Measurements from ENCODE around the gene ENTPD6.
"Not testable (repeated sequence)": the region's sequence is repeated elsewhere in the genome, so short reads cannot be mapped to it uniquely, and the experiment has no call there.

Gene ENTPD6

GRCh38 chr20:25225642-25226432 is 30.3 kb downstream of the ENTPD6 start:
- DNase-seq: no peak

DNA sequence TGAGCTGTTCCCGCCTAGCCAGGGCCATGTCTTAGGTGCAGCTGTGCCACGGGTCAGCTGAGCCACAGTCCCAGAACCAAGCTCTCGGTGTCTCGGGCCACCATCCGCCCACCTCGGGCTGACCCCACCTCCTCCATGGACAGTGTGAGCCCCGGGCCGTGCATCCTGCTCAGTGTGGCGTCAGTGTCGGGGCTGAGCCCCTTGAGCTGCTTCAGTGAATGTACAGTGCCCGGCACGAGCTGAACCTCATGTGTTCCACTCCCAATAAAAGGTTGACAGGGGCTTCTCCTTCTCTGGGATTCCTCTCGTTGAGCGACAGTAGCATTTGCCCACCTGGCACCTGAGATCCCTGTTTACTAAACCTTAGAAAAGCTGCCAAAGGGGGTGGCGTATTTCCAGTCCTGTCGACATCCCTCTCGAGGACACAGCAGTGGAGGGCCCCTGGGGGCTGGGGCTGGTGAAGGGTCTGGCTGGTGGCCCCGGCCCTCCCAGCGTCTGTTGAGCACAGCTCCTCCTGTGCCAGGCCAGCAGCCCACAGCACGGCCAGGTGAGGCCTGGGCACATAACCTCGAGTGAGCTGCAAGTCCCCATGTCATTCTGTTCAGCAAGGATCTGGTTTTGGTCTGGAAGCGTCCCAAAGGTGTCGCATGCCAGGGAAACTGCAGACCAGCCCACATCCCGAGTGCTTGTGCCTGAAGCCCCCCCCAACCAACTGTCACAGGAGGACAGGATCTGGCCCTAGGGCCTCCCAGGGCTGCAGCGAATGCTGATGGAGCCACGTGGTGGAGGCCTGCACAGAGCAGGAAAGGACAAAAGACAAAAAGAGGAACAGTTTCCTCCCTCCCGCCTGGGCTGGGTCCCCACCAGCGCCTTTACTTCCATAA is 31.2 kb downstream of the ENTPD6 start:
- no peak for DNase-seq

GRCh38 chr20:25227317-25227831 is 31.9 kb downstream of the ENTPD6 start:
- DNase-seq: no peak

- DNase-seq: no peak
These were observed 34.1 kb downstream of the ENTPD6 start for GRCh38 chr20:25229486-25230165.

- DNase-seq: no peak
These were observed 34.8 kb downstream of the ENTPD6 start for GRCh38 chr20:25230166-25230831.

- DNase-seq: no peak
These were observed 37.7 kb downstream of the ENTPD6 start for GRCh38 chr20:25233016-25233772.

DNA sequence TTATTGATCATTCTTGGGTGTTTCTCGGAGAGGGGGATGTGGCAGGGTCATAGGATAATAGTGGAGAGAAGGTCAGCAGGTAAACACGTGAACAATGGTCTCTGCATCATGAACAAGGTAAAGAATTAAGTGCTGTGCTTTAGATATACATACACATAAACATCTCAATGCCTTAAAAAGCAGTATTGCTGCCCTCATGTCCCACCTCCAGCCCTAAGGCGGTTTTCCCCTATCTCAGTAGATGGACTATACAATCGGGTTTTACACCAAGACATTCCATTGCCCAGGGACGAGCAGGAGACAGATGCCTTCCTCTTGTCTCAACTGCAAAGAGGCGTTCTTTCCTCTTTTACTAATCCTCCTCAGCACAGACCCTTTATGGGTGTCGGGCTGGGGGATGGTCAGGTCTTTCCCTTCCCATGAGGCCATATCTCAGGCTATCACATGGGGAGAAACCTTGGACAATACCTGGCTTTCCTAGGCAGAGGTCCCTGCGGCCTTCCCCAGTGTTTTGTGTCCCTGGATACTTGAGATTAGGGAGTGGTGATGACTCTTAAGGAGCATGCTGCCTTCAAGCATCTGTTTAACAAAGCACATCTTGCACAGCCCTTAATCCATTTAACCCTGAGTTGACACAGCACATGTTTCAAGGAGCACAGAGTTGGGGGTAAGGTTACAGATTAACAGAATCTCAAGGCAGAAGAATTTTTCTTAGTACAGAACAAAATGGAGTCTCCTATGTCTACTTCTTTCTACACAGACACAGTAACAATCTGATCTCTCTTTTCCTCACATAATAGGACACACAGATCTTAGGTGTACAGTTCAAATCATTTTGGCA is 38.7 kb downstream of the ENTPD6 start:
- DNase-seq: not testable (repeated sequence)

- DNase-seq: no peak
These were observed 41.2 kb downstream of the ENTPD6 start for GRCh38 chr20:25236450-25237304.

DNA sequence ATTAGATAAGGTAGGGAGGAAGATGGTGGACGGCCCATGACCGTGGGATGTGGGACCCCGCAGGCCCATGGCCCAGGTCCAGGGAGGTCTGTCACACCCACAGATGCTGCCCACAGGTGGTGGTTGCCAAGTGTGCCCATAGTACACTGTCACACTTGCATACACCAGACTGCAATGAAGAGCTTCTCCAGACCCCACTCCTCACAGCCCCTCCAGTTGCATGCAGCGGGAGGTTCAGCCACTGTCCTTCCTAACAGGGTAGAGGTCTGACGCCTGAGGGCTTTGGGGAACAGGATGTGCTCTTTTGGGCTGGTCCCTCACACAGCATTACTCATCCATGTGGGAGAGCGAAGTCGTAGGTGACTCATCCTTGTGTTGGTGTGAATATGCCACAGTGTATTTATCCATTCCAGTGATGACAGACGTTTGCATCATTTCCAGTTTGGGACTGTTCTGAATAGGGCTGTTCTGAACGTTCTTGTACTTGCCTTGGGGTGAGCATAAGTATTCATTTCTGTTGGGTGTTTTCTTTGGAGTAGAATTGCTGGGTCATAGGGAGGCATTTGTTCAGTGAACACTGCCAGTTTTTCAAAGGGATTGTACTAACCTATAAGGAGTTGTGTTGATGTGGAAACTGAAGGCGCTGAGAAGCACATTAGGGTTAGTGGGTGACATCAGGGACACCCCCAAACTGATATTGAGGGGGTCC is 42.3 kb downstream of the ENTPD6 start:
- DNase-seq: no peak

DNA sequence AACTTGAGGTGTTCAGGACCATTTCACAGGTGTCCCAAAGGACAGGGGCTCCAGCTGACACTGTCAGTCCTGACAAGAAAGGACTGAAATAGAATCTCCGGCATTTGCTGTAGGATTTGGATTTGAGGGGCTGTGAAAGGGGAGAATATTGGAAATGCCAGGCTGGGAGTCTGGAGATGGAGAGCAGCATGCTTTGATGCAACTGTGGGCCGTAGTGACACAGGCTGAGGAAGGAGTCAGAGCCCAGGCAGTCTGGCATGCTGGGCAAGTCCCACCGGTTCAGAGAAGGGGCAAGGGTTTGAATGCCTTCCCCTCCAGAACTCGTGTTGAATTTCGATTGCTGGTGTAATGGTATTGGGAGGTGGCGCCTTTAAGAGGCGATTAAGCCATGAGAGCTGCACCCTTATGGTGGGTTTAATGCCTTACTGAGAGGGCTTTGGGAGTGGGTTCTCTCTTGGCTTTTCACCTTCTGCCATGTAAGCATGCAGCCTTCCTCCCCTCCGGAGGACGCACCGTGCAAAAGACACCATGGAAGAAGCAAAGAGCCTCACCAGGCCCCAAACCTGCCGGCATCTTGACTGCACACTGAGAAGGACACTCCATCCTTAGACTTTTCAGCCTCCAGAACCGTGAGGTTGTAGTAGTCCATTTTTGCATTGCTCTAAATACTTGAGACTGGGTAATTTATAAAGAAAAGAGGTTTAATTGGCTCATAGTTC is 43.0 kb downstream of the ENTPD6 start:
- DNase-seq: no peak

DNA sequence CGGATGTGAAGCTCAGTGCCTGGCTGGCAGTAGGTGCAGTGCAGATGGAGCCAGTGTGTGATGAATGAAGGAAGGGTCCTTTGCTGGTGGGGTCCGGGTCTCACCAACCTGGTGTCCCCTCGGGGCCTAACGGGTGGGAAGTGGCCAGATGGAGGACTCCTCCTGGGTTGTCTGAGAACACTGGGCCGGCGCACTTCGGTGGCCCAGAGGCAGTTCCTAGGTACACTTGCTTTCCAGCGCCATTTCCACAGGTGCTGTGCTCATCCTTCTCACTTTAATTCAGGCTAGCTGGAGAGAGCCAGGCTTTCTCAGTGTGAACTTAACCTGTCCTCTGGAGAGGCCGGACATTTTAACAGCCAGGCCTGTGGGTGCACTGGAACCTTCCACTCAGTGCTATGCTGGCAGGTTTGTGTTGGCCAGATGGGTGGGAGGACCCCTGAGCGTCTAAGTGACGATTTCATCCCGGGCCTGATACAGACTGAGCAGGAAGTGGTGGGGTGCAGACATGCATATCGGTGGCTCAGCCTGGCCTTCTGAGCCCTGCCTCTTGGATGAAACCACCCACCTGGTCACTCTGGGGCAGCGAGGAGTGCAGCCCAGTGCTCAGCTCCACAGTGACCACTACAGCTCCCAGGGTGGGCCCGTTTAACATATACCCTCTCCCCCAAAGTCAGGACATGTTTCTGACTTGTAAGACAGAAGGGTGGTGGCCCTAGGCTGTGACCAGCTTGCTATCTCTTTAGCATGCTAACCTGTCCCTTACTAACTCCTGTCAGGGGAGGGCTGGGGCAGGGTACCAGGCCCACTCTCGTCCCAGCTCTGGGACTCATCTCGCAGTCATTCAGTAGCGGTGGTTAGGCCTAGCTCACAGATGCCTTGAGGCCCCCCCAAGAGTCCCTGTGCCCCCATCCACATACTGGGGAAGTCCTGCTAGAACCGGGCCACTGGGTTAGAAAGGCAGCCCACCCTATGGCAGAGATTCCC is 44.2 kb downstream of the ENTPD6 start:
- no peak for DNase-seq

- DNase-seq: not testable (repeated sequence)
These were observed 45.5 kb downstream of the ENTPD6 start for GRCh38 chr20:25240851-25241658.

GRCh38 chr20:25241659-25241955 is 46.1 kb downstream of the ENTPD6 start:
- DNase-seq: not testable (repeated sequence)

- DNase-seq: no peak
These were observed 46.7 kb downstream of the ENTPD6 start for GRCh38 chr20:25242231-25242630.

- DNase-seq: no peak
These were observed 48.0 kb downstream of the ENTPD6 start for GRCh38 chr20:25243416-25243979.

- no peak for DNase-seq
These were observed 49.5 kb downstream of the ENTPD6 start for GRCh38 chr20:25244976-25245375.
